ENCODE data around the gene CCNG2.

Gene CCNG2

DNA sequence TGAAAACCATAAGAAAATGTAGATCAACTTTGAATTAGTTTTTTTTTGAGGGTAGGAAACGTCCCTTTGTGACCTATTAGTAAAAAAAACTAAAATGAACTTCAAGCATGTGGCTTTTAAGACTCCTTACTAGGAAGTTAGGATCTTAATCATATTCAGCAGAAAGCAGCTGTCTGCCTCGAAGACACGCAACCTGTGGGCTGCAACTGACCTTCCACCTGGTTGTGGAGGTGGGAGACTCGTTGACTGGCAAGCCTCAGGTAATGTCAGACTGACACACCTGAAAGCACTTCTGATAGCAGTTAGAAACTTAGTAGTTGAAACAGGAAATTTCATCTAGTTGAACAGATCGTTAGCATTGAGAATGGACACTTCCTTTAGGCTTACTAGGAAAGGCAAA, 37.4 kb downstream of the CCNG2 start:
- peak overlapping the region; percentile 64 to 75 for H3K4me3 Mint-ChIP-seq
- peaks cover 5 to 9% of the 10 kb centered on the region in 2 donors for H3K36me3 Mint-ChIP-seq
- peaks cover 42 to 61% of the 10 kb centered on the region in 2 donors for H3K4me1 Mint-ChIP-seq
- H3K9me3 Mint-ChIP-seq: peaks cover 0 to 1% of the 10 kb centered on the region in 2 donors
- peak overlapping the region; percentile 96 for H3K27ac Mint-ChIP-seq
- ATAC-seq (replicated peaks) (peak; percentile 39 to 60), DNase-seq (peak; percentile 76)
- H3K27me3 Mint-ChIP-seq: no peaks in the 10 kb centered on the region

- H3K27me3 Mint-ChIP-seq: no peaks in the 10 kb centered on the region
- H3K4me3 Mint-ChIP-seq: peak overlapping the region in 1 of 2 donors; percentile 75
- H3K27ac Mint-ChIP-seq: peak overlapping the region; percentile 96
- H3K4me1 Mint-ChIP-seq: peaks cover 41 to 67% of the 10 kb centered on the region in 2 donors
- H3K9me3 Mint-ChIP-seq: peaks cover 0 to 1% of the 10 kb centered on the region in 2 donors
- ATAC-seq (replicated peaks) (no peak), DNase-seq (no peak)
- peaks cover 5 to 10% of the 10 kb centered on the region in 2 donors for H3K36me3 Mint-ChIP-seq
Observed at GRCh38 chr4:77194989-77195388, 38.0 kb downstream of the CCNG2 start.

DNA sequence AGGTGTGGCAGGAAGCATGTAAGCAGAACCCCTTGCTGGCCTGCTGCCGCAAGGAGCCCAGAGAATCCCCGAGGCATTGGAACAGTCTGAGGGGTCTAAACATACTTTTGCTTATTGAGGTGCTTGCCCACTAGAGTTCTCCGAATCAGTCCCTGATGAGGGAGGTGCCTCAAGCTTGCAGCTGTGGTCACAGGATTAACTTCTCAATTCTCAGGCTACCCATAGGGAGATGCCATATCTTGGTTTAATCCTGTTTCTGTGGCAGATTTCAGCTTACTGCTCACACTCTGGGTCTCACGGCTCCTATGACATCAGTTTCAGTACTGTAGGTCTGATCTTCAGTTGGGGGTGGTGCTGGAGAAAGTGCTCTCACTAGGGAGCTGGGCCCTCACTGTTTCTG, 39.9 kb downstream of the CCNG2 start:
- H3K4me3 Mint-ChIP-seq: peak overlapping the region; percentile 17 to 50
- peaks cover 45 to 81% of the 10 kb centered on the region in 2 donors for H3K4me1 Mint-ChIP-seq
- H3K27me3 Mint-ChIP-seq: no peaks in the 10 kb centered on the region
- peak; percentile 56 to 67 for ATAC-seq (replicated peaks)
- peak overlapping the region; percentile 96 for H3K27ac Mint-ChIP-seq
- DNase-seq: peak; percentile 75
- peaks cover 5 to 10% of the 10 kb centered on the region in 2 donors for H3K36me3 Mint-ChIP-seq
- peaks cover 0 to 1% of the 10 kb centered on the region in 2 donors for H3K9me3 Mint-ChIP-seq

- Mint-ChIP-seq H3K27me3 (no peaks in the 10 kb centered on the region), H3K4me3 (peak overlapping the region; percentile 17 to 50), H3K9me3 (peaks cover 0 to 1% of the 10 kb centered on the region in 2 donors), H3K27ac (peak overlapping the region; percentile 96), H3K36me3 (peaks cover 5 to 10% of the 10 kb centered on the region in 2 donors), H3K4me1 (peaks cover 45 to 82% of the 10 kb centered on the region in 2 donors)
- ATAC-seq (replicated peaks) (no peak), DNase-seq (no peak)
Observed at GRCh38 chr4:77197361-77197760, 40.4 kb downstream of the CCNG2 start.

- DNase-seq: no peak
- H3K27me3 Mint-ChIP-seq: no peaks in the 10 kb centered on the region
- peak overlapping the region in 1 of 2 donors; percentile 50 for H3K4me3 Mint-ChIP-seq
- peaks cover 5 to 10% of the 10 kb centered on the region in 2 donors for H3K36me3 Mint-ChIP-seq
- H3K27ac Mint-ChIP-seq: peak overlapping the region; percentile 96
- peaks cover 49 to 85% of the 10 kb centered on the region in 2 donors for H3K4me1 Mint-ChIP-seq
- no peak for ATAC-seq (replicated peaks)
- peaks cover 0 to 1% of the 10 kb centered on the region in 2 donors for H3K9me3 Mint-ChIP-seq
Observed at GRCh38 chr4:77197831-77198230, 40.8 kb downstream of the CCNG2 start.

DNA sequence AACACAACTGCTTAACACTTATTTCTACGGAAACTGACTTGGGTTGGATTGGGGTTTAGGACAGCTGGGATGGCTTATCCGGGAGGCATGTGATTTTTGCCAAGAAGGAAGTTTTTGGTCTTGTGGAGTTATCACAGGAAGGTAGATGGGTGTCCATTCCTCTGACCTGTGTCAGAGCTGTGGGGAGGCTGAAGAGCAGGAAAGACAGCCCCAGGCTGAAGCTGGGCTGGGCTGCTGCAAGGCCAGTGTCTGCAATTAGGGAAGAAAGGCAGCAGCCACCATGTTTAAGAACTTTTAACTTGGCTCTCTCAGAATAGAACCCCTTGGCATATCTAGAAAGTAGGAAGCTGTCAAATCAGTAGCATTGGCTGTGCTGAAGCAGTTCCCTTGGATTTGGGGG, 42.3 kb downstream of the CCNG2 start:
- H3K4me3 Mint-ChIP-seq: no peak overlapping the region

GRCh38 chr4:77199701-77200100, 42.7 kb downstream of the CCNG2 start:
- Mint-ChIP-seq H3K27me3 (no peaks in the 10 kb centered on the region), H3K36me3 (peaks cover 0 to 7% of the 10 kb centered on the region in 2 donors), H3K4me1 (peaks cover 45 to 81% of the 10 kb centered on the region in 2 donors), H3K9me3 (peaks cover 0 to 1% of the 10 kb centered on the region in 2 donors), H3K4me3 (no peak overlapping the region), H3K27ac (peak overlapping the region; percentile 80)
- DNase-seq: no peak
- no peak for ATAC-seq (replicated peaks)

More for the DNA sequence above, 42.3 kb downstream of the CCNG2 start:
- Mint-ChIP-seq H3K36me3 (peaks cover 0 to 7% of the 10 kb centered on the region in 2 donors), H3K27me3 (no peaks in the 10 kb centered on the region), H3K9me3 (peaks cover 0 to 1% of the 10 kb centered on the region in 2 donors), H3K27ac (peak overlapping the region; percentile 80), H3K4me1 (peaks cover 50 to 86% of the 10 kb centered on the region in 2 donors)
- DNase-seq: no peak
- ATAC-seq (replicated peaks): no peak

DNA sequence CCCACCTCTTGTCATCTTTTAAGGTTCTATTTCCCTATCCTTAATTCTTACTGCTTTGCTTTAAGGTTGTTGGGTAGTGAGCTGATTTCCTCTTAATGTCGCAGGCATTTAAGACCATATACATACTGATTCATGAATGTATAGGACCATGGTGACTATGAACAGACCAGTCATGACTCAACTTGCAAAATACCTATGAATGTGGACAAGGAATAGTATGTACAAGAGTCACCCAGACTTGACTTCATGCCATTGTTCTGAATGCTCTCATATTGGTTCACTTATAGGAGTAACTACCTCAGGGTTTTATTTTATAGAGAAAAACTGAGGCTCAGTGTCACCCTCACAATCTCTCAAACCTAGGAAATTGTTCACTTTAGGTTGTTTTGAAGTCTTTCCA, 44.3 kb downstream of the CCNG2 start:
- Mint-ChIP-seq H3K36me3 (peaks cover 0 to 7% of the 10 kb centered on the region in 2 donors), H3K27ac (no peak overlapping the region), H3K4me1 (peaks cover 35 to 65% of the 10 kb centered on the region in 2 donors), H3K9me3 (peaks cover 0 to 1% of the 10 kb centered on the region in 2 donors), H3K27me3 (no peaks in the 10 kb centered on the region), H3K4me3 (no peak overlapping the region)
- no peak for DNase-seq
- ATAC-seq (replicated peaks): no peak

DNA sequence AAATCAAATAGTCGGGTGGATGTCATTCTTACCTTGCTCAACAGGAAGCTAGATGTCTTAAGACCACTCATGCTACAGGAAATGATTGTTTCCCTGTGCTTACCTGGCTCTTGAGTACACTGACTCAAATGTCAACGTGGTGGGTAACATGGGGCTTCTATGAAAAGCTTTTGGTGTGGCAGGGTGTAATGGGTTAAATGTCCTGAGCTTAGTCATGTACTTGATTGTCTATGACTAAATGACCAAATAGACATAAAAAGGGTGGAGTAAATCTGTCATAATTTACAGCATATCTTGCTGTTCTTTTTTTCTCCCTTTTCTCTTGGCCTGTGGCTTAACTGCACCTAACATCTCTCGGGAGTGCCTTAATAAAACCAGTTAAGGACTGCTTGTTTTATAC, 44.9 kb downstream of the CCNG2 start:
- no peak for ATAC-seq (replicated peaks)
- Mint-ChIP-seq H3K27ac (peak overlapping the region; percentile 5), H3K27me3 (no peaks in the 10 kb centered on the region), H3K9me3 (peaks cover 0 to 1% of the 10 kb centered on the region in 2 donors), H3K4me3 (no peak overlapping the region), H3K4me1 (peaks cover 30 to 60% of the 10 kb centered on the region in 2 donors), H3K36me3 (peaks cover 0 to 7% of the 10 kb centered on the region in 2 donors)
- no peak for DNase-seq

GRCh38 chr4:77202491-77202890, 45.5 kb downstream of the CCNG2 start:
- peaks cover 0 to 4% of the 10 kb centered on the region in 2 donors for H3K36me3 Mint-ChIP-seq
- DNase-seq (no peak), ATAC-seq (replicated peaks) (no peak)
- H3K27me3 Mint-ChIP-seq: no peaks in the 10 kb centered on the region
- H3K27ac Mint-ChIP-seq: peak overlapping the region; percentile 2
- H3K4me3 Mint-ChIP-seq: no peak overlapping the region
- peaks cover 25 to 54% of the 10 kb centered on the region in 2 donors for H3K4me1 Mint-ChIP-seq
- H3K9me3 Mint-ChIP-seq: peaks cover 0 to 1% of the 10 kb centered on the region in 2 donors

GRCh38 chr4:77203380-77204197, 46.6 kb downstream of the CCNG2 start:
- Mint-ChIP-seq H3K4me1 (peaks cover 22 to 46% of the 10 kb centered on the region in 2 donors), H3K4me3 (no peak overlapping the region), H3K27ac (peak overlapping the region; percentile 86), H3K27me3 (no peaks in the 10 kb centered on the region), H3K9me3 (no peaks in the 10 kb centered on the region), H3K36me3 (peaks cover 0 to 4% of the 10 kb centered on the region in 2 donors)
- ATAC-seq (replicated peaks) (peak; percentile 90 to 93), DNase-seq (peak; percentile 72)

- H3K9me3 Mint-ChIP-seq: no peaks in the 10 kb centered on the region
- no peaks in the 10 kb centered on the region for H3K27me3 Mint-ChIP-seq
- DNase-seq (no peak), ATAC-seq (replicated peaks) (no peak)
- no peak overlapping the region for H3K4me3 Mint-ChIP-seq
- H3K4me1 Mint-ChIP-seq: peaks cover 19 to 38% of the 10 kb centered on the region in 2 donors
- no peak overlapping the region for H3K27ac Mint-ChIP-seq
- no peaks in the 10 kb centered on the region for H3K36me3 Mint-ChIP-seq
Observed at GRCh38 chr4:77204621-77205020, 47.6 kb downstream of the CCNG2 start.

GRCh38 chr4:77209012-77209411, 52.0 kb downstream of the CCNG2 start:
- no peaks in the 10 kb centered on the region for H3K9me3 Mint-ChIP-seq
- no peak for DNase-seq

GRCh38 chr4:77209936-77210335, 52.9 kb downstream of the CCNG2 start:
- Mint-ChIP-seq H3K4me1 (peaks cover 0 to 4% of the 10 kb centered on the region in 2 donors), H3K4me3 (no peak overlapping the region), H3K9me3 (no peaks in the 10 kb centered on the region), H3K27ac (no peak overlapping the region), H3K27me3 (no peaks in the 10 kb centered on the region), H3K36me3 (no peaks in the 10 kb centered on the region)
- DNase-seq (no peak), ATAC-seq (replicated peaks) (no peak)

More at GRCh38 chr4:77209012-77209411, 52.0 kb downstream of the CCNG2 start:
- no peak for ATAC-seq (replicated peaks)
- no peak overlapping the region for H3K4me3 Mint-ChIP-seq
- no peaks in the 10 kb centered on the region for H3K36me3 Mint-ChIP-seq
- H3K4me1 Mint-ChIP-seq: peaks cover 0 to 4% of the 10 kb centered on the region in 2 donors
- no peak overlapping the region for H3K27ac Mint-ChIP-seq
- H3K27me3 Mint-ChIP-seq: no peaks in the 10 kb centered on the region

GRCh38 chr4:77215107-77215506, 58.1 kb downstream of the CCNG2 start:
- H3K36me3 Mint-ChIP-seq: no peaks in the 10 kb centered on the region
- no peaks in the 10 kb centered on the region for H3K9me3 Mint-ChIP-seq
- DNase-seq (no peak), ATAC-seq (replicated peaks) (no peak)
- H3K4me3 Mint-ChIP-seq: no peak overlapping the region
- no peak overlapping the region for H3K27ac Mint-ChIP-seq
- H3K4me1 Mint-ChIP-seq: peaks cover 0 to 6% of the 10 kb centered on the region in 2 donors
- no peaks in the 10 kb centered on the region for H3K27me3 Mint-ChIP-seq
